Measurements from ENCODE around the gene APEH.

The APEH gene

DNA sequence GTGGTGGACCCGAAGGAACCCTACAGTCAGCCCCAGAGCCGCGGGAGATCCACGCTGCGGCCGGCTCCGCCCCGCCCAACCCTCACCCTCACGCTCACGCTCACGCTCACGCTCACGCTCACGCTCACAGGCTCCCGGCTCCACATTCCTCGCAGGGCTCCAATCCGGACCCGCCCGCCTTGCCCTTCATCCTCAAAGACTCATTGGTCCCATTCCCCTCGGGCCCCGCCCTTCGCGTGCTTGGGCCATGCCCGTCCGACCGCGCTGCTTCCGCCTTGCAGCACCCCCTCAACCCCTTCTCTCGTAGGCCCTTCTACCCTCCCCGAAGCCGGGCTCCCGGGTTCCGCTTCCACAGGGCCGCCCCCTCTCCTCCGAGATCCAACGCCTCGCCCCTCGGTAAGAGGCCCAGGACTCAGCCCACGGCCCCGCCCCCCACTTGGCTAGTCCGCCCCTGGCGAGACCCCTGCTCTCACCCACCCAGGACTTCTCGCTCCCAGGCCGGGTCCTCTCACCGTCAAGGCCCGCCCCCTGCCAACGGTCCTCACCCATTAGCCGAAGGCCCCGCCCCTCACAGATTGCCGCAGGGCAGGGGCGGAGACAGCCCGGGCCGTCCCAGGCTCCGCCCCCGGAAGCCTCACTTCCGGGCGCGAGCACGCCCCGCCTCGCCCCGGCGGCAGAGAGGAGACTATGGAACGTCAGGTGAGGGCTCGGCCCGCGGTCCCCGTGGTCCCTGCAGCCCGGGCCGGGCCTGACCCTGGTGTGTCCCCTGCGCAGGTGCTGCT is at the start of gene APEH:
TSS of gene APEH (plus strand) at position 637 of the 782 bp plus-strand sequence. CDS start at position 688, 51 bp downstream.
- Histone ChIP-seq H3K9ac (ENCODE audit: low read depth in 1 of 2, low read length in 2 of 2) (peak within 1 kb of the TSS; percentile 54 to 87), H3K4me1 (ENCODE audit: control insufficient read depth in 2 of 2, insufficient read depth in 2 of 2, low read length in 2 of 2) (peaks cover 12 to 13% of the 10 kb centered on the region in 2 donors), H3K9me3 (ENCODE audit: control insufficient read depth in 2 of 2, low read length in 2 of 2) (no peaks in the 10 kb centered on the region), H3K4me3 (ENCODE audit: low read length in 2 of 2) (peak within 1 kb of the TSS; percentile 83 to 89), H3K27me3 (ENCODE audit: control insufficient read depth in 2 of 2, insufficient read depth in 2 of 2, low read length in 2 of 2) (peaks cover 0 to 5% of the 10 kb centered on the region in 2 donors), H3K27ac (ENCODE audit: low read depth in 2 of 2, low read length in 2 of 2) (peak within 1 kb of the TSS; percentile 93 to 95), H3K36me3 (ENCODE audit: control insufficient read depth in 2 of 2, insufficient read depth in 2 of 2, low read length in 2 of 2) (peaks cover 28 to 34% of the 10 kb centered on the region in 2 donors)

DNA sequence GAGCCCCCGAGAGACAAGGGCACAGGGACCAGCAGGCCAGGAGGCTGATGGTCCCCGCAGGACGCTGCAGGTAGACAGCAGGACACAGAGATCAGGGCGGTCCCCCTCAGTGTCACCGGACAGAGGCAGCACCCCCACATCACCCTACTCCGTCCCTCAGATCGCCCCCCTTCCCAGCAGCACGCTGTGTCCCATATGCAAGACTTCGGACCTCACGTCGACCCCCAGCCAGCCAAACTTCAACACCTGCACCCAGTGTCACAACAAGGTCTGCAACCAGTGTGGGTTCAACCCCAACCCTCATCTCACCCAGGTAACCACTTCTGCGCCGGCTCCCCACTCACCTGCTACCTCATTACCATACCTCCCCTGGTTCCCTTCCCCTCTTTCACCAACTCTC is 49.1 kb upstream of the APEH start:
- no peaks in the 10 kb centered on the region for H3K36me3 ChIP-seq (ENCODE audit: control insufficient read depth in 2 of 2, insufficient read depth in 2 of 2, low read length in 2 of 2)
- H3K27me3 ChIP-seq (ENCODE audit: control insufficient read depth in 2 of 2, insufficient read depth in 2 of 2, low read length in 2 of 2): no peaks in the 10 kb centered on the region
- no peak overlapping the region for H3K4me3 ChIP-seq (ENCODE audit: low read length in 2 of 2)
- H3K4me1 ChIP-seq (ENCODE audit: control insufficient read depth in 2 of 2, insufficient read depth in 2 of 2, low read length in 2 of 2): no peaks in the 10 kb centered on the region
- H3K27ac ChIP-seq (ENCODE audit: low read depth in 2 of 2, low read length in 2 of 2): no peak overlapping the region
- no peak overlapping the region for H3K9ac ChIP-seq (ENCODE audit: low read depth in 1 of 2, low read length in 2 of 2)
- H3K9me3 ChIP-seq (ENCODE audit: control insufficient read depth in 2 of 2, low read length in 2 of 2): no peaks in the 10 kb centered on the region

GRCh38 chr3:49626101-49626581 is 48.0 kb upstream of the APEH start:
- Histone ChIP-seq H3K9ac (ENCODE audit: low read depth in 1 of 2, low read length in 2 of 2) (no peak overlapping the region), H3K27me3 (ENCODE audit: control insufficient read depth in 2 of 2, insufficient read depth in 2 of 2, low read length in 2 of 2) (no peaks in the 10 kb centered on the region), H3K36me3 (ENCODE audit: control insufficient read depth in 2 of 2, insufficient read depth in 2 of 2, low read length in 2 of 2) (no peaks in the 10 kb centered on the region), H3K4me3 (ENCODE audit: low read length in 2 of 2) (no peak overlapping the region), H3K9me3 (ENCODE audit: control insufficient read depth in 2 of 2, low read length in 2 of 2) (no peaks in the 10 kb centered on the region), H3K27ac (ENCODE audit: low read depth in 2 of 2, low read length in 2 of 2) (no peak overlapping the region), H3K4me1 (ENCODE audit: control insufficient read depth in 2 of 2, insufficient read depth in 2 of 2, low read length in 2 of 2) (no peaks in the 10 kb centered on the region)

GRCh38 chr3:49626796-49627195 is 47.4 kb upstream of the APEH start:
- Histone ChIP-seq H3K9ac (ENCODE audit: low read depth in 1 of 2, low read length in 2 of 2) (no peak overlapping the region), H3K4me3 (ENCODE audit: low read length in 2 of 2) (no peak overlapping the region), H3K4me1 (ENCODE audit: control insufficient read depth in 2 of 2, insufficient read depth in 2 of 2, low read length in 2 of 2) (no peaks in the 10 kb centered on the region), H3K27me3 (ENCODE audit: control insufficient read depth in 2 of 2, insufficient read depth in 2 of 2, low read length in 2 of 2) (no peaks in the 10 kb centered on the region), H3K9me3 (ENCODE audit: control insufficient read depth in 2 of 2, low read length in 2 of 2) (no peaks in the 10 kb centered on the region), H3K36me3 (ENCODE audit: control insufficient read depth in 2 of 2, insufficient read depth in 2 of 2, low read length in 2 of 2) (no peaks in the 10 kb centered on the region), H3K27ac (ENCODE audit: low read depth in 2 of 2, low read length in 2 of 2) (no peak overlapping the region)

- Histone ChIP-seq H3K36me3 (ENCODE audit: control insufficient read depth in 2 of 2, insufficient read depth in 2 of 2, low read length in 2 of 2) (no peaks in the 10 kb centered on the region), H3K4me3 (ENCODE audit: low read length in 2 of 2) (no peak overlapping the region), H3K27ac (ENCODE audit: low read depth in 2 of 2, low read length in 2 of 2) (no peak overlapping the region), H3K9me3 (ENCODE audit: control insufficient read depth in 2 of 2, low read length in 2 of 2) (no peaks in the 10 kb centered on the region), H3K9ac (ENCODE audit: low read depth in 1 of 2, low read length in 2 of 2) (no peak overlapping the region), H3K27me3 (ENCODE audit: control insufficient read depth in 2 of 2, insufficient read depth in 2 of 2, low read length in 2 of 2) (no peaks in the 10 kb centered on the region), H3K4me1 (ENCODE audit: control insufficient read depth in 2 of 2, insufficient read depth in 2 of 2, low read length in 2 of 2) (no peaks in the 10 kb centered on the region)
Observed at GRCh38 chr3:49627634-49628033, 46.5 kb upstream of the APEH start.

GRCh38 chr3:49628249-49628648 is 45.9 kb upstream of the APEH start:
- Histone ChIP-seq H3K36me3 (ENCODE audit: control insufficient read depth in 2 of 2, insufficient read depth in 2 of 2, low read length in 2 of 2) (no peaks in the 10 kb centered on the region), H3K4me1 (ENCODE audit: control insufficient read depth in 2 of 2, insufficient read depth in 2 of 2, low read length in 2 of 2) (no peaks in the 10 kb centered on the region), H3K4me3 (ENCODE audit: low read length in 2 of 2) (no peak overlapping the region), H3K9ac (ENCODE audit: low read depth in 1 of 2, low read length in 2 of 2) (no peak overlapping the region), H3K27me3 (ENCODE audit: control insufficient read depth in 2 of 2, insufficient read depth in 2 of 2, low read length in 2 of 2) (no peaks in the 10 kb centered on the region), H3K9me3 (ENCODE audit: control insufficient read depth in 2 of 2, low read length in 2 of 2) (no peaks in the 10 kb centered on the region), H3K27ac (ENCODE audit: low read depth in 2 of 2, low read length in 2 of 2) (no peak overlapping the region)

GRCh38 chr3:49629451-49629850 is 44.7 kb upstream of the APEH start:
- H3K4me3 ChIP-seq (ENCODE audit: low read length in 2 of 2): no peak overlapping the region
- no peak overlapping the region for H3K27ac ChIP-seq (ENCODE audit: low read depth in 2 of 2, low read length in 2 of 2)
- no peaks in the 10 kb centered on the region for H3K4me1 ChIP-seq (ENCODE audit: control insufficient read depth in 2 of 2, insufficient read depth in 2 of 2, low read length in 2 of 2)
- H3K9me3 ChIP-seq (ENCODE audit: control insufficient read depth in 2 of 2, low read length in 2 of 2): no peaks in the 10 kb centered on the region
- no peak overlapping the region for H3K9ac ChIP-seq (ENCODE audit: low read depth in 1 of 2, low read length in 2 of 2)
- no peaks in the 10 kb centered on the region for H3K27me3 ChIP-seq (ENCODE audit: control insufficient read depth in 2 of 2, insufficient read depth in 2 of 2, low read length in 2 of 2)
- no peaks in the 10 kb centered on the region for H3K36me3 ChIP-seq (ENCODE audit: control insufficient read depth in 2 of 2, insufficient read depth in 2 of 2, low read length in 2 of 2)

- Histone ChIP-seq H3K4me3 (ENCODE audit: low read length in 2 of 2) (no peak overlapping the region), H3K4me1 (ENCODE audit: control insufficient read depth in 2 of 2, insufficient read depth in 2 of 2, low read length in 2 of 2) (no peaks in the 10 kb centered on the region), H3K27ac (ENCODE audit: low read depth in 2 of 2, low read length in 2 of 2) (no peak overlapping the region), H3K9ac (ENCODE audit: low read depth in 1 of 2, low read length in 2 of 2) (no peak overlapping the region), H3K9me3 (ENCODE audit: control insufficient read depth in 2 of 2, low read length in 2 of 2) (no peaks in the 10 kb centered on the region), H3K27me3 (ENCODE audit: control insufficient read depth in 2 of 2, insufficient read depth in 2 of 2, low read length in 2 of 2) (no peaks in the 10 kb centered on the region), H3K36me3 (ENCODE audit: control insufficient read depth in 2 of 2, insufficient read depth in 2 of 2, low read length in 2 of 2) (no peaks in the 10 kb centered on the region)
Observed at GRCh38 chr3:49629866-49630265, 44.3 kb upstream of the APEH start.

DNA sequence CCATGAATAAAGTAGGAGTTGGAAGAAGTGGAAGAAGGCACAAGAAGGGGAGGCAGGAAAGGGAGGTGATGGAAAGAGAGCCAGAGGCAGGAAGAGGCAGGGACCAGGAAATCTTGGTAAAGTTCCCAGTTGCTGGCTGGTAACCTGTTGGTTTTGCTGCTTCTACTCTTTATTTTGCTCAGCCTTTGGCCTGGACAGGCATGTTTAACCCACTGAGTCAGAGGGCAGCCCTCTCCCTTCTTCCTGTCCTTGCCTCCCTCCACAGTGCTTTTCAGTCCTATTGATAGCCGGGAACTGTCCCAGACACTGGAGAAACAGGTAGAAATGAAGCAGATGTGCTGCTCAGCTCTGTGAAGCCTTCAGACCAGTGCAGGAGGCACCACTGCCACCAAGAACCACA is 43.4 kb upstream of the APEH start:
- no peak overlapping the region for H3K27ac ChIP-seq (ENCODE audit: low read depth in 2 of 2, low read length in 2 of 2)
- H3K9me3 ChIP-seq (ENCODE audit: control insufficient read depth in 2 of 2, low read length in 2 of 2): no peaks in the 10 kb centered on the region
- no peak overlapping the region for H3K4me3 ChIP-seq (ENCODE audit: low read length in 2 of 2)
- H3K27me3 ChIP-seq (ENCODE audit: control insufficient read depth in 2 of 2, insufficient read depth in 2 of 2, low read length in 2 of 2): no peaks in the 10 kb centered on the region
- no peaks in the 10 kb centered on the region for H3K4me1 ChIP-seq (ENCODE audit: control insufficient read depth in 2 of 2, insufficient read depth in 2 of 2, low read length in 2 of 2)
- H3K9ac ChIP-seq (ENCODE audit: low read depth in 1 of 2, low read length in 2 of 2): no peak overlapping the region
- no peaks in the 10 kb centered on the region for H3K36me3 ChIP-seq (ENCODE audit: control insufficient read depth in 2 of 2, insufficient read depth in 2 of 2, low read length in 2 of 2)

- H3K27me3 ChIP-seq (ENCODE audit: control insufficient read depth in 2 of 2, insufficient read depth in 2 of 2, low read length in 2 of 2): no peaks in the 10 kb centered on the region
- H3K4me3 ChIP-seq (ENCODE audit: low read length in 2 of 2): no peak overlapping the region
- H3K9ac ChIP-seq (ENCODE audit: low read depth in 1 of 2, low read length in 2 of 2): no peak overlapping the region
- H3K4me1 ChIP-seq (ENCODE audit: control insufficient read depth in 2 of 2, insufficient read depth in 2 of 2, low read length in 2 of 2): no peaks in the 10 kb centered on the region
- H3K36me3 ChIP-seq (ENCODE audit: control insufficient read depth in 2 of 2, insufficient read depth in 2 of 2, low read length in 2 of 2): no peaks in the 10 kb centered on the region
- H3K9me3 ChIP-seq (ENCODE audit: control insufficient read depth in 2 of 2, low read length in 2 of 2): no peaks in the 10 kb centered on the region
- no peak overlapping the region for H3K27ac ChIP-seq (ENCODE audit: low read depth in 2 of 2, low read length in 2 of 2)
Observed at GRCh38 chr3:49634736-49635135, 39.4 kb upstream of the APEH start.
